ENCODE results near the gene COMMD3. TPM values are rescaled to one million over a fixed set of nuclear protein-coding genes. Genes with fewer than 3 reads are reported as not detected.
A peak's percentile ranks its signal among the peaks of the same experiment; 100 is the strongest.

Gene COMMD3
- total RNA-seq, 1 experiment from 2014 or later: 69.4 TPM

GRCh38 chr10:22321156-22321923 lies 5.2 kb downstream of the COMMD3 start:
- TF ChIP-seq CTCF (IDR thresholded peaks at IDR 0.05; ENCODE audit: unreplicated experiment): no peak
- Mint-ChIP-seq H3K4me3 (ENCODE audit: unreplicated experiment) (peak overlapping the region; percentile 82), H3K4me1 (ENCODE audit: insufficient read depth, unreplicated experiment) (peaks cover 35% of the 10 kb centered on the region), H3K36me3 (ENCODE audit: insufficient read depth, unreplicated experiment) (peaks cover 6% of the 10 kb centered on the region), H3K27ac (ENCODE audit: low read depth, unreplicated experiment) (peak overlapping the region; percentile 84), H3K27me3 (ENCODE audit: insufficient read depth, unreplicated experiment) (peaks cover 11% of the 10 kb centered on the region), H3K9me3 (ENCODE audit: unreplicated experiment) (no peaks in the 10 kb centered on the region)
- POLR2A ChIA-PET: interaction anchor here (0.7 to 7.3 kb wide), 8 partner anchors 10 to 825 kb away, joined by 3 to 47 read pairs (median 6); partner anchors contain the start of genes DNAJC1 and SKIDA1
- BruUV-seq (replicated peaks): no TSS peak
- intact Hi-C loops (cut with micrococcal nuclease): loop anchor here (1.0 to 10.0 kb wide), 3 partner anchors 92 to 393 kb away; partner anchors contain the start of gene PIP4K2A
- CTCF ChIA-PET: no interaction called here
- peak; percentile 66 for DNase-seq (ENCODE audit: unreplicated experiment)

- peaks cover 14% of the 10 kb centered on the region for H3K36me3 Mint-ChIP-seq (ENCODE audit: insufficient read depth, unreplicated experiment)
- peaks cover 11% of the 10 kb centered on the region for H3K27me3 Mint-ChIP-seq (ENCODE audit: insufficient read depth, unreplicated experiment)
- peak; percentile 25 for DNase-seq (ENCODE audit: unreplicated experiment)
- ChIA-PET CTCF (interaction anchor here (0.6 to 0.7 kb wide), 3 partner anchors 16 to 657 kb away, joined by 3 to 4 read pairs (median 3); no protein-coding TSS in a partner anchor), POLR2A (interaction anchor here (0.6 to 7.3 kb wide), 15 partner anchors 7 to 826 kb away, joined by 3 to 47 read pairs (median 4); partner anchors contain the start of genes DNAJC1 and SKIDA1)
- peak overlapping the region; percentile 84 for H3K27ac Mint-ChIP-seq (ENCODE audit: low read depth, unreplicated experiment)
- no TSS peak for BruUV-seq (replicated peaks)
- intact Hi-C loops (cut with micrococcal nuclease): loop anchor here (1.0 to 10.0 kb wide), 3 partner anchors 93 to 393 kb away; partner anchors contain the start of gene PIP4K2A
- no peaks in the 10 kb centered on the region for H3K9me3 Mint-ChIP-seq (ENCODE audit: unreplicated experiment)
- no peak for TF ChIP-seq CTCF (IDR thresholded peaks at IDR 0.05; ENCODE audit: unreplicated experiment)
- H3K4me3 Mint-ChIP-seq (ENCODE audit: unreplicated experiment): peak overlapping the region; percentile 82
- peaks cover 40% of the 10 kb centered on the region for H3K4me1 Mint-ChIP-seq (ENCODE audit: insufficient read depth, unreplicated experiment)
Measured at GRCh38 chr10:22321924-22322640, 5.9 kb downstream of the COMMD3 start.

- H3K4me1 Mint-ChIP-seq (ENCODE audit: insufficient read depth, unreplicated experiment): peaks cover 40% of the 10 kb centered on the region
- H3K4me3 Mint-ChIP-seq (ENCODE audit: unreplicated experiment): peak overlapping the region; percentile 82
- POLR2A ChIA-PET: interaction anchor here (0.6 to 7.3 kb wide), 14 partner anchors 8 to 827 kb away, joined by 3 to 47 read pairs (median 4); partner anchors contain the start of genes DNAJC1 and SKIDA1
- CTCF ChIA-PET: interaction anchor here (0.6 to 0.8 kb wide), 4 partner anchors 17 to 657 kb away, joined by 3 to 4 read pairs (median 4); no protein-coding TSS in a partner anchor
- H3K27me3 Mint-ChIP-seq (ENCODE audit: insufficient read depth, unreplicated experiment): peaks cover 11% of the 10 kb centered on the region
- H3K27ac Mint-ChIP-seq (ENCODE audit: low read depth, unreplicated experiment): peak overlapping the region; percentile 84
- no peak for TF ChIP-seq CTCF (IDR thresholded peaks at IDR 0.05; ENCODE audit: unreplicated experiment)
- DNase-seq (ENCODE audit: unreplicated experiment): no peak
- H3K36me3 Mint-ChIP-seq (ENCODE audit: insufficient read depth, unreplicated experiment): peaks cover 19% of the 10 kb centered on the region
- no peaks in the 10 kb centered on the region for H3K9me3 Mint-ChIP-seq (ENCODE audit: unreplicated experiment)
- BruUV-seq (replicated peaks): TSS peak; percentile 7
- intact Hi-C loops (cut with micrococcal nuclease): loop anchor here (10.0 kb wide), 2 partner anchors 262 to 392 kb away; partner anchors contain the start of gene PIP4K2A
Measured at GRCh38 chr10:22322641-22323160, 6.5 kb downstream of the COMMD3 start.

All from MCF 10A (cell line).